Activated CD4-positive, CD25-positive, alpha-beta regulatory T cell treated with anti-CD3 and anti-CD28 coated beads, Interleukin-2, amount 50 U/mL, for 16 hours (primary cell): ENCODE results near the gene CHEK1.
"Not testable (repeated sequence)": the region's sequence is repeated elsewhere in the genome, so short reads cannot be mapped to it uniquely, and the experiment has no call there.

ENCODE experiments used
- DNase-seq: peaks from one replicate; pipeline ENCODE4 v3.0.0-alpha.2; 2020; ENCODE audit warnings: low read depth, low spot score

Gene CHEK1

GRCh38 chr11:125701018-125701610, 76.2 kb downstream of the CHEK1 start:
- no peak for DNase-seq

- DNase-seq: no peak
Observed at GRCh38 chr11:125701858-125702621, 77.1 kb downstream of the CHEK1 start.

- not testable (repeated sequence) for DNase-seq
Observed at GRCh38 chr11:125704686-125705085, 79.7 kb downstream of the CHEK1 start.

- no peak for DNase-seq
Observed at GRCh38 chr11:125720781-125721180, 95.8 kb downstream of the CHEK1 start.

GRCh38 chr11:125724125-125724524, 99.2 kb downstream of the CHEK1 start:
- no peak for DNase-seq
